CD14-positive monocyte (primary cell): ENCODE measurements around the gene FHL5. TPM values are rescaled to one million over a fixed set of nuclear protein-coding genes. Genes with fewer than 3 reads are reported as not detected.

Source experiments
- DNase-seq, 3 donors: peaks; one replicate each; pipeline ENCODE4 v3.0.0-alpha.2; 2011 to 2022
- H2AFZ ChIP-seq: 2 replicates; pipeline ENCODE4 v1.6.0; 2012; ENCODE audit warnings: mild to moderate bottlenecking, low read depth, low read length, inconsistent platforms; ENCODE audit not compliant: insufficient read depth, poor library complexity, severe bottlenecking
- H3K27ac ChIP-seq, 2 donors: 1 replicate in 1 of 2; 2 replicates in 1 of 2; pipeline ENCODE4 v1.5.1; 2012 to 2013; ENCODE audit warnings: low read length in 2 of 2, control low read depth in 1 of 2, inconsistent platforms in 1 of 2, low read depth in 1 of 2, mild to moderate bottlenecking in 1 of 2
- H3K27me3 ChIP-seq, 2 donors: one replicate each; pipeline versions ENCODE4 v1.6.0 to v1.6.1; 2011 to 2013; ENCODE audit warnings: low read length in 2 of 2; ENCODE audit not compliant: control insufficient read depth in 2 of 2, insufficient read depth in 2 of 2
- H3K36me3 ChIP-seq, 2 donors: replicated peaks in 1 of 2; 1 replicate in 1 of 2; 2 replicates in 1 of 2; pipeline versions ENCODE4 v1.5.1 to v1.6.1; 2012 to 2013; ENCODE audit warnings: low read length in 2 of 2, control low read depth in 1 of 2, inconsistent platforms in 1 of 2, mild to moderate bottlenecking in 1 of 2; ENCODE audit not compliant: insufficient read depth in 2 of 2, control insufficient read depth in 1 of 2
- H3K4me1 ChIP-seq, 2 donors: 1 replicate in 1 of 2; 2 replicates in 1 of 2; pipeline versions ENCODE4 v1.5.1 to v1.6.1; 2012 to 2013; ENCODE audit warnings: low read length in 2 of 2, control low read depth in 1 of 2, inconsistent platforms in 1 of 2, mild to moderate bottlenecking in 1 of 2, moderate library complexity in 1 of 2; ENCODE audit not compliant: insufficient read depth in 2 of 2, control insufficient read depth in 1 of 2
- H3K4me2 ChIP-seq: replicated peaks from 2 replicates; pipeline ENCODE3; 2012; ENCODE audit warnings: low read length, moderate library complexity, mild to moderate bottlenecking; ENCODE audit not compliant: poor library complexity, severe bottlenecking; ENCODE audit errors: extremely low read depth
- H3K4me3 ChIP-seq, 3 experiments: fragments of 200-600 bp in 1 of 3; sonication (generic) in 1 of 3; replicated peaks in 1 of 3; 1 replicate in 2 of 3; 2 replicates in 1 of 3; pipeline ENCODE4 v1.5.1; 2011 to 2013; ENCODE audit warnings: low read length in 3 of 3, mild to moderate bottlenecking in 3 of 3, control low read depth in 2 of 3, low read depth in 2 of 3, inconsistent platforms in 1 of 3, moderate library complexity in 1 of 3
- H3K79me2 ChIP-seq: 2 replicates; pipeline ENCODE4 v1.6.0; 2012; ENCODE audit warnings: mild to moderate bottlenecking, control low read depth, inconsistent platforms, low read length, moderate library complexity; ENCODE audit not compliant: insufficient read depth
- H3K9ac ChIP-seq: 2 replicates; pipeline ENCODE4 v1.6.0; 2017; ENCODE audit warnings: low read length, mild to moderate bottlenecking; ENCODE audit not compliant: insufficient read depth, poor library complexity, severe bottlenecking
- H3K9me3 ChIP-seq, 2 donors: replicated peaks in 1 of 2; 1 replicate in 1 of 2; 2 replicates in 1 of 2; pipeline versions ENCODE4 v1.5.1 to v1.6.1; 2012 to 2013; ENCODE audit warnings: low read length in 2 of 2, control low read depth in 1 of 2; ENCODE audit not compliant: control insufficient read depth in 1 of 2, insufficient read depth in 1 of 2
- H4K20me1 ChIP-seq: 2 replicates; pipeline ENCODE4 v1.6.0; 2012; ENCODE audit warnings: mild to moderate bottlenecking, low read length, control low read depth, moderate library complexity; ENCODE audit not compliant: insufficient read depth
- H3K27ac Mint-ChIP-seq, 7 donors: one replicate each; pipeline ENCODE4 v1.8.0; 2020; ENCODE audit warnings: mild to moderate bottlenecking in 7 of 7, mixed read lengths in 7 of 7, moderate library complexity in 6 of 7, inconsistent platforms in 2 of 7
- H3K27me3 Mint-ChIP-seq, 3 donors: one replicate each; pipeline ENCODE4 v1.8.0; 2021 to 2022; ENCODE audit warnings: low read depth in 3 of 3, mild to moderate bottlenecking in 3 of 3, mixed read lengths in 3 of 3, moderate library complexity in 3 of 3, inconsistent platforms in 1 of 3
- H3K36me3 Mint-ChIP-seq, 2 donors: one replicate each; pipeline ENCODE4 v1.8.0; 2020; ENCODE audit warnings: mixed read lengths in 2 of 2, inconsistent platforms in 1 of 2, mild to moderate bottlenecking in 1 of 2
- H3K4me1 Mint-ChIP-seq: one replicate; pipeline ENCODE4 v1.8.0; 2020; ENCODE audit warnings: mild to moderate bottlenecking, mixed read lengths
- H3K4me3 Mint-ChIP-seq, 2 donors: one replicate each; pipeline ENCODE4 v1.8.0; 2020; ENCODE audit warnings: mild to moderate bottlenecking in 2 of 2, mixed read lengths in 2 of 2, moderate library complexity in 1 of 2
- H3K9me3 Mint-ChIP-seq, 7 donors: one replicate each; pipeline ENCODE4 v1.8.0; 2020 to 2022; ENCODE audit warnings: mixed read lengths in 7 of 7, mild to moderate bottlenecking in 6 of 7, moderate library complexity in 6 of 7, inconsistent platforms in 2 of 7
- WGBS: methylation state at CpG from one replicate; pipeline ENCODE4 v1.1.5; 2013; ENCODE audit warnings: missing lambda C conversion rate; ENCODE audit not compliant: insufficient coverage; 5-methylcytosine and 5-hydroxymethylcytosine counted together
- intact Hi-C, 2 donors: fragments of 100-400 bp; cut with micrococcal nuclease; formaldehyde crosslinking; loops; one replicate each; pipeline versions ENCODE4 v1.15.0 to v1.15.1; 2023
- polyA plus RNA-seq, 3 donors: library from polyadenylated mRNA; depleted of rRNA in 1 of 3; unstranded in 2 of 3; stranded (reverse) in 1 of 3; fragments of 300-500 nt in 2 of 3; fragments of >200 nt in 1 of 3; fragmentation: Illumina TruSeq in 2 of 3; gene quantifications; 1 replicate in 2 of 3; 2 replicates in 1 of 3; pipeline ENCODE4 v1.2.3, GENCODE V29; 2012 to 2021
- TF ChIP-seq, protein P1 (sequence below): fragments of 200-600 bp; IDR thresholded peaks from one replicate; pipeline ENCODE4 v1.8.0; 2022; ENCODE audit warnings: antibody characterized with exemption, mild to moderate bottlenecking

FHL5 gene
- polyA plus RNA-seq, 3 donors = not detected

DNA sequence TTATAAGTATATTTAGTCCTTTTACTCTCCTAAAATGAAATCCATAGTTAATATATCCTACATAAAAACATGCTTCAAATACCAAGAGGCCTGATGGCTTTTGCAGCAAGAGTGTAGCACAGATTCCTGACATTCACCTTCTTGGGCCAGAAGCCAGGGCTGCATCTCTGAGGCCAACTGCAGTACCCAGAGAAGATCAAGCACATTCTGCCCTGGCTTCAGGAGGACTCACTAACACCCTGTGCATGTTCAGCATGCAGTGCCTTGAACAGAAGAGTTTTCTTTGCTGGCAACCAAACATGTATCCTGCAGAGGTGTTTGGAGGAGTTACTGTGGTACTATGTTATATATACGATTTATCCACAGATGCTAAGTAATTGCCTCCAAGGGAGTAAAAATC lies 90.3 kb downstream of the FHL5 start:
- intact Hi-C loops = no loop called here
- H3K27me3 Mint-ChIP-seq = peaks cover 0 to 4% (median 0%) of the 10 kb centered on the region in 3 donors
- Histone ChIP-seq H2AFZ (no peak overlapping the region), H3K27me3 (no peaks in the 10 kb centered on the region), H3K27ac (no peak overlapping the region), H3K79me2 (no peaks in the 10 kb centered on the region), H4K20me1 (no peaks in the 10 kb centered on the region), H3K9me3 (peaks cover 0 to 9% of the 10 kb centered on the region in 2 donors), H3K4me2 (no peak overlapping the region), H3K9ac (no peak overlapping the region), H3K4me3 (no peak overlapping the region), H3K4me1 (no peaks in the 10 kb centered on the region), H3K36me3 (no peaks in the 10 kb centered on the region)
- TF ChIP-seq, protein P1, sequence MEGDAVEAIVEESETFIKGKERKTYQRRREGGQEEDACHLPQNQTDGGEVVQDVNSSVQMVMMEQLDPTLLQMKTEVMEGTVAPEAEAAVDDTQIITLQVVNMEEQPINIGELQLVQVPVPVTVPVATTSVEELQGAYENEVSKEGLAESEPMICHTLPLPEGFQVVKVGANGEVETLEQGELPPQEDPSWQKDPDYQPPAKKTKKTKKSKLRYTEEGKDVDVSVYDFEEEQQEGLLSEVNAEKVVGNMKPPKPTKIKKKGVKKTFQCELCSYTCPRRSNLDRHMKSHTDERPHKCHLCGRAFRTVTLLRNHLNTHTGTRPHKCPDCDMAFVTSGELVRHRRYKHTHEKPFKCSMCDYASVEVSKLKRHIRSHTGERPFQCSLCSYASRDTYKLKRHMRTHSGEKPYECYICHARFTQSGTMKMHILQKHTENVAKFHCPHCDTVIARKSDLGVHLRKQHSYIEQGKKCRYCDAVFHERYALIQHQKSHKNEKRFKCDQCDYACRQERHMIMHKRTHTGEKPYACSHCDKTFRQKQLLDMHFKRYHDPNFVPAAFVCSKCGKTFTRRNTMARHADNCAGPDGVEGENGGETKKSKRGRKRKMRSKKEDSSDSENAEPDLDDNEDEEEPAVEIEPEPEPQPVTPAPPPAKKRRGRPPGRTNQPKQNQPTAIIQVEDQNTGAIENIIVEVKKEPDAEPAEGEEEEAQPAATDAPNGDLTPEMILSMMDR = no peak
- no peak for DNase-seq
- H3K36me3 Mint-ChIP-seq = no peaks in the 10 kb centered on the region
- H3K4me1 Mint-ChIP-seq = no peaks in the 10 kb centered on the region
- 100% methylated on average over 1 of the region's 1 CpG for WGBS
- no peak overlapping the region for H3K4me3 Mint-ChIP-seq
- H3K27ac Mint-ChIP-seq = no peak overlapping the region
- H3K9me3 Mint-ChIP-seq = peaks cover 0 to 13% (median 0%) of the 10 kb centered on the region in 7 donors

DNA sequence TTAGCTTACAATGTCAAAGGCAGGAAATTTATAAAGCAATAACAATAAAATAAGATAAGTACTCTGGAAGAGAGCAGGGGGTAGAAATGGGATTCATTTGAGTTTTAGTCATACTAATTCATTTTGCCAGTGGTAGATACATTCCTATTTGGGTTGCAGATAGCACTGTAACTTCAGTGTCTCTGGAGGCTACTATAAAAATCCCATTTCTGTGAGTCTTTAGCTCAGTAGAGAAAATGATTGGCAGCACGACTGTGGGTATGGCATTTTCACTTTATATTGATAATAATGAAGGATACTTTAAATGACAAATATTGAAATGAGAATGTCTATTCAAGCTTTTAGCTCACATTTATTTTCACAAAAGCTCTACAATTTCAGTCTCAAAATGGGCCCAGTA lies 93.6 kb downstream of the FHL5 start:
- Mint-ChIP-seq H3K9me3 (peaks cover 0 to 12% (median under 1%) of the 10 kb centered on the region in 7 donors), H3K4me1 (no peaks in the 10 kb centered on the region), H3K4me3 (no peak overlapping the region), H3K36me3 (no peaks in the 10 kb centered on the region), H3K27me3 (peaks cover 0 to 3% (median 0%) of the 10 kb centered on the region in 3 donors), H3K27ac (no peak overlapping the region)
- no peak for DNase-seq
- intact Hi-C loops = no loop called here
- no peaks in the 10 kb centered on the region for H3K27me3 ChIP-seq
- no peaks in the 10 kb centered on the region for H3K4me1 ChIP-seq
- H3K9ac ChIP-seq = no peak overlapping the region
- TF ChIP-seq, protein P1 = no peak
- no peak overlapping the region for H3K4me2 ChIP-seq
- no peaks in the 10 kb centered on the region for H4K20me1 ChIP-seq
- WGBS = no CpG with 5 or more reads among the region's 1 CpG
- H3K9me3 ChIP-seq = peaks cover 0 to 9% of the 10 kb centered on the region in 2 donors
- no peak overlapping the region for H3K27ac ChIP-seq
- H3K36me3 ChIP-seq = no peaks in the 10 kb centered on the region
- H3K4me3 ChIP-seq = no peak overlapping the region
- H3K79me2 ChIP-seq = no peaks in the 10 kb centered on the region
- H2AFZ ChIP-seq = no peak overlapping the region
